DOHH2 (cell line): ENCODE results near the gene PDE9A.

Experiments
- CTCF ChIP-seq: fragments of 200-600 bp; sonication (generic); IDR thresholded peaks from one replicate; pipeline ENCODE4 v1.5.1; 2014; ENCODE audit warnings: antibody characterized with exemption, mild to moderate bottlenecking, low read depth, low read length; ENCODE audit not compliant: poor library complexity, severe bottlenecking
- EZH2phosphoT487 ChIP-seq: fragments of 200-600 bp; sonication (generic); IDR thresholded peaks from 2 replicates; pipeline ENCODE4 v1.6.1; 2017; ENCODE audit warnings: borderline replicate concordance, mild to moderate bottlenecking, antibody characterized with exemption, low read length, moderate library complexity, mixed read lengths

DNA sequence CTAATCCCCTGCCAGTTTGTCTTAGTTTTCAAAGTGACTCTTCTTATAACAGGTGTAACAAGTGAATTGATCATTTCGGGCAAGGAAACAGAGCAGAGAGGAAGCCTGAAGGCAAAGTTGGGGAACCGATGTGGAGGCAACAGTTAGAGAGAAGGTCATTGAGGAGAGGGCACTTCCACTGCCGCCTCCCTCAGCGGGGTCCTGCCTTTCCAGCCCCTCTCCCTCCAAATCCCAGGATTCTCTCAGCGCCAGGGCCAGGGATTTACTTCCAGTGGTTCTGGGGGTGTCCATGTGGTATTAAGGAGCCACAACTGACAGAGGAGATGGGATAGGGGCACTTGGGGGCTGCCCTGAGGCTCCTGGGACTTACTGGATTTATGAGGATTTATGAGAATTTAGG is 39.7 kb upstream of the PDE9A start:
- no peak for TF ChIP-seq CTCF
- TF ChIP-seq EZH2phosphoT487: no peak
